GM18873 (cell line): ENCODE measurements around the gene SLBP.
"Not testable (repeated sequence)": the region's sequence is repeated elsewhere in the genome, so short reads cannot be mapped to it uniquely, and the experiment has no call there.

Experiments used
- ATAC-seq: cut with Tn5 transposase; IDR thresholded peaks from one replicate; pipeline ENCODE4 v1.9.1; 2021; ENCODE audit warnings: mild to moderate bottlenecking, moderate library complexity, moderate number of reproducible peaks; ENCODE audit not compliant: unreplicated experiment, low FRiP score

The SLBP gene

GRCh38 chr4:1714303-1715001, 2.3 kb upstream of the SLBP start:
- no peak for ATAC-seq

GRCh38 chr4:1713003-1713851, 1.1 kb upstream of the SLBP start:
- ATAC-seq: peak; percentile 3

GRCh38 chr4:1711571-1712215, 426 bp downstream of the SLBP start:
- ATAC-seq: peak; percentile 6

GRCh38 chr4:1711055-1711570, 1.0 kb downstream of the SLBP start:
- ATAC-seq: no peak

GRCh38 chr4:1708581-1708980, 3.5 kb downstream of the SLBP start:
- ATAC-seq: no peak

DNA sequence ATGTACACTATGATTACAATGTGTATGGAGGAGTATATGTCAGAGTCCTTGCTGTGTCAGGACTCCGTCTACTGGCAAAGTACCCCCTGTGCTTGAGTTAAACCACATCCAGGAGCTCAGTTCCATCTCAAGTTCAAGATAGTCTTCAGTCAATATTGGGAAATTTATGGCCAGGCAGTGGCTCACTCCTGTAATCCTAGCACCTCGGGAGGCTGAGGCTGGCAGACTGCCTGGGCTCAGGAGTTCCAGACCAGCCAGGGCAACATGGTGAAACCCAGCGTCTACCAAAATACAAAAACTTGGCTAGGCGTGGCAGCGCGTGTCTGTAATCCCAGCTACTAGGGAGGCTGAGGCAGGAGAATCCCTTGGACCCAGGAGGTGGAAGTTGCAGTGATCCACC, 5.8 kb downstream of the SLBP start:
- no peak for ATAC-seq

DNA sequence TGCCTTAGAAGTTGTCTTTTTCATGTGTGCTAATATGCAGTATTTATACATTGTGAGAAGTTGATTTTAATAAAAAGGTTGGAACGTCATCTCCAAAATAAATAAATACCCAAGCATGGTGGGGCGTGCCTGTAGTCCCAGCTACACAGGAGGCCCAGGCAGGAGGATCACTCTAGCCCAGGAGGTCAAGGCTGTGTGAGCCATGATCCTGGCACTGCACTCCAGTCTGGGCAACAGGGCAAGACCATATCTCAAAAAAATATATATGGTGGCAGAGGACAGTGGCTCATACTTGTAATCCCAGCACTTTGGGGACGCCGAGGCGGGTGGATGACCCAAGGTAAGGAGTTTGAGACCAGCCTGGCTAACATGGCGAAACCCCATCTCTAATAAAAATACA, 6.4 kb downstream of the SLBP start:
- no peak for ATAC-seq

DNA sequence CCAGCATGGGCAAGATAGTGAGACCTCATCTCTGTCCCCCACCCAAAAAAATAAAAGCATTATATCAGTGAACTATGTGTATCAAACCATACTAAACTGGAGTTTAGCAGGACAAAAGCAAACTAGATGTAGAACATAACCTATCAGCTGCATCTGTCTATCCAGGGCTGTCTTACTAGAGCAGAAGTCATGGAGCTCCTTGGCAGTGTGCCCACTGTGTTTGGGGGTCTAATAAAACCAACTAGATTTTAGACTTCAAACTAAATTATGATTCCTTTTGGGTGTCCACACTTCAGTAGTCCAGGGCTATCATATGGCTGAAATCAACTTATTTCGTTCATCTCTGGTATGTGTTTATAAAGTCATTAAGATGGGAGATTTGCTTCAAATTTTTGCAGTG, 8.3 kb downstream of the SLBP start:
- no peak for ATAC-seq

DNA sequence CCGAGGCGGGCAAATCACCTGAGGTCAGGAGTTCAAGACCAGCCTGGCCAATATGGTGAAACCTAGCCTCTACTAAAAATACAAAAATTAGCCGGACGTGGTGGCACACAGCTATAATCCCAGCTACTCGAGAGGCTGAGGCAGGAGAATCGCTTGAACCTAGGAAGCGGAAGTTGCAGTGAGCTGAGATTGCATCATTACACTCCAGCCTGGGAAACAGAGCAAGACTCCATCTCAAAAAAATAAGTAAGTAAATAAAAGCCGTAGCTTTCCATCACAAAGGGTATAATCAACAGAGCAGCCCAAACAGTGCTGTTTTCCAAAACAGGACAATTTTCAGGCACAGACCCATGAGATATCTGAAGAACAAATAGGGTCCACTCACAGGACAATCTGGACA, 10.4 kb downstream of the SLBP start:
- ATAC-seq: not testable (repeated sequence)

DNA sequence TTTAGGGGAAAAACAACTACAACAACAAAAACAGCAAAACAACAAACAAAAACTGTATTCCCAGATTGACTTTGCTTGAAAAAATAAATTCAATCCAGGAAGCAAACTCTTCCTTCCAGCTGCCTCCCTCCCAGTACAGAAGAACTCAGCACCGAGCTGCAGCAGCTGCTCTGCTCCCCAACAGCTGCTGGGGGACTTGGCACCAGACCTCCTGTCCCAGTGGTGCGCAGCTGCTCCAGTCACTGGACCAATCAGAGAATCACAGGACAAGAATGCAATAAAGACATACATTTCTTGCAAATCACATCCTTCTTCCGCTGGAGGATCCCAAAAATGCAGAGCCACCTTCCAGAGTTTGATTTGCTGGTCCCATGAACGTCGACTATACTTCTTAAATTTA, 16.2 kb downstream of the SLBP start:
- ATAC-seq: no peak

DNA sequence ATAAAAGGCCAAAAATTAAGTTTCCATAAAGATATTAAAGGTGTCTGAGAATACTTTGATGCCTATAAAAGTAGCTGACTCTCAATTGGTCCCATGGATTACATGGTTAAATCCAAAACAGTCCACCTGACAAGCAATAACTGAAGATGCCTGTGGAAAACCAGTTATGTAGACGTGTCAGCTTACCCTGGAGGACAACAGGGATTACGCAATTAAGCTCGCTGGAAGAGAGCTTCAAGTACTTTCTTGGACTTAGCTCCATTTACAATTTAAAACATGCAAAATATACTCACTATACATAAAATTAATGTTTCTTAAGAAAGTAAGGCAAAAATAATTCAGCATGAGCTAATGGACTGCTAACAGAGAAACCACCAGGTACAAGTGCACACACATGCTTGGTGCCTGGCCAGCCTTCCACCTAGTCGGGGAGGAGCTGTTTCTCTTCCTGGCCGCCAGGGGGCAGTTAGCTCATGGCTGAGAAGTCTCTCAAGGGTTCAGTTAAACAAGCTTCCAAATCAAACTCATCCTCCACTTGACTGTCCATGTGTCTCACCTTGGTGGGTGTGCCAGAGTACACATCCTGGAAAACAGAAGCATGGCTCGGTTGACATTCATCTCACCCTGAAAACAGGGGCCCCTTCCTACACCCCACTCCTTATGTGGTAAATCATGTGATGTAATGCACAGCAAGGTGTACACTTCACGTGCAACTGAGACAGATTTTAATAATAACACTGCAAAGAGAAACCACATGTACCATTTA, 18.8 kb downstream of the SLBP start:
- no peak for ATAC-seq

DNA sequence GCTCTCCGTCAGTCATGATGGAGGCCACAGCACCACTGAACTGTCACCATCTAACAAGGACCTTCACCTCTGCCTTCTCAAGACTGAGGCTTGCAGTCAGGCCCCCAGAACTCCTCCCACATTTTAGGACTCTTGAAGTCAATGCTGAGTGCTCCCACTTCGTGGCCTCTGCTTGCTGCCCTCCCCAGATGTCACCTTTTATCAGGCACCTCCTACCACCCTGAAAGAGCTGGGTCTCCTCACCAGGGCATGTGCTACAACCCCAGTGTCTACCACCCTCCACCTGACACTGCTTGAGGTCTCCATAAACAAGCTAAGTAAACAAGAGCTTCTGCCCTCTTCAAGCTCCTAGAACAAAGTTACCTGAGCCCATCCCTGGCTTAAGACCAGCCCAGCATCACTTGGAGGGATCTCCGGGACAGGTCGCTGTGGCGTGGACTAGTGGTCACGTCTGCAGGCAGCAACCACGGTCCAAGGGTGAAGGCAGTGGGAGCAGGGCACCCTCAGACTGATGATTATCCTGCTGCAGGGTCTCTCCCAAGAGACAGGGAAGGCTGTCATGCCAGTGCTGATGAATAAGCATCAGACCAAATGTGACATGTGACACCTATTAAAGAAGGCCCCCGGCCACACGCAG, 20.3 kb downstream of the SLBP start:
- ATAC-seq: no peak

DNA sequence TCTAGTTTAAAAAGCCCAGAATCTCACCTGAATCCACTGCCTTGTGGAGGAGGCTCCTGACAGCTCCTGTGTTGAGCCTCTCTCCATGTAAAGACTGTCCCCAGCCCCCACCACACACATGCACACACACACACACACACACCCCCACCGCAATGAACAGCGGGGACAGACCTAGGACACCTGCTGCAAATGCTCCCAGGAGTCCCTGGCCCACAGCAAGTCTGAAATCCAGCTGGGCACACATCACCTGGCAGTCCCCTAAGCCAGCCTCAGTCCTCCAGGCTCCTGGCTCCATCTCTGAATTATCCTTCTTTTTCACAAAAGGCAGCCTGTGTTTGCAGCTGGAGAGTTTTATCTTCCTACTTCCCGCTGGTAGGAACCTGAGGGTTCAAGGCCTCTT, 21.4 kb downstream of the SLBP start:
- no peak for ATAC-seq

DNA sequence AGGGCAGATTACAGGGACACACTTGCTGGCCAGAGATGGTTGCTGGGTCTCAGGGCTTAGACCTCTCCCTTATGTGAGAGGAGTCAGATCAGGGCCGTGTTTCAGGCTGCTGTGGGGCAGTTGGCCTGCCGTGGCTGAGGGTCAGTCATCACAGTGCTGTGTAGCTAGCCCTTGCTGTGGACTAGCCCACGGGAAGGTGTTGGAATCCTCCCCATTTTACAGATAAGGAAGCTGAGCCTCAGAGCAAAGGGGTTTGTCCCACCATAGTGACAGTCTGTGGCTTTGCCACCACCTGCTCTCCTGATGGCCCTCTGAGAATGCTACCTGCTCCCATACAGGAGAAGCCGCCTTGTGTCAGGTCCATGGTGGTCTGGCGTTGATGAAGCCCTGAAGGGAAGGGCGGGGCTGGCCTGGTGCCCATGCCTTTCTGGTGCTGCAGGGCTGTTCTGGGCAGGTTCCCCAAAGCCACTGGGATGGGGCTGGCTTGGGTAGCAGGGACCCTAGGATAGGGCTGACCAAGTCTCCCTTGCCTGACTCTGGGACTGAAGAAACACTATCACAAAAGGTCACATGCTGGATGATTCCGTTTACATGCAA, 25.6 kb downstream of the SLBP start:
- no peak for ATAC-seq

GRCh38 chr4:1685235-1686150, 26.6 kb downstream of the SLBP start:
- no peak for ATAC-seq

DNA sequence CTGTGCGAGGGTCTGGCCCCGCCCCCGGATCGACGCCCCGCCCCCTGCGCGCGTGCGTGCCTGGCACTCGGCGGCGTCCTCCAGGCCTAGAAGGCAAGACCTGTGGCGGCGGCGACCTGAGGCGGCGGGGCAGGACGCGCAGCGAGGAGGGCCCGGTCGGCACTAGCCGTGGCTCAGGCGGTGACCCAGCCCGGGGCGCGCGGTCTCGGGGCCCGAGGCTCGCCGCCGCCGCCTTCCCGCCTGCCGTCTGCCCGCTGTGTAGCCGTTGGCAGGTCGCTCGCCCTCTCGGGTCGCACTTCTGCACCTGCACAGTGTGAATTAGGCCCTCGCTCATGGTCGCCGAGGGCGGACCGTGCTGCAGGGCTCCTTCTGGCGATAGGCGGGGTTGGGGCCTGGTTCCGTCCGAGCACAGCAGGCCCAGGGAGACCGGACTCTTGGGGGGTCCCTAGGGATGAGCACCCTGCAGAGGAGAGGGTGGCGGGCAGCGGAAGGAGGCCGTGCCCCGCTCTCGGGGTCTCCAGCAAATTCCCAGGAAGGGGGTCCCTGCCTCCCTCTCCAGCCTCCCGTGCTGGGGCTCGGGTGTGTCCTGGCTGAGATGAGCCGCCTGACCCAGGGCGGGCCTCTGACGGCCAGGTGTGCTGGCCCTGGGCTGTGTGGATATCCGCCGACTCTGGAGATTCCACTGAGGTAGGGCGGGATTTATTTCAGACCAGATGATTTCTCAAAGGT, 27.4 kb downstream of the SLBP start:
- peak; percentile 16 for ATAC-seq

GRCh38 chr4:1683736-1684505, 28.2 kb downstream of the SLBP start, which contains the start of gene FAM53A:
Gene FAM53A, minus strand, starts transcription at chr4:1684313. Its CDS starts 15,572 bp downstream, at chr4:1668741.
- peak; percentile 58 for ATAC-seq
